Left colon (tissue), 2 donors: Measurements from ENCODE around the gene ABR. TPM values are rescaled to one million over a fixed set of nuclear protein-coding genes. Genes with fewer than 3 reads are reported as not detected.
"Not testable (repeated sequence)": the region's sequence is repeated elsewhere in the genome, so short reads cannot be mapped to it uniquely, and the experiment has no call there.

Source experiments
- ATAC-seq: fragments of 200-7000 bp; cut with Tn5 transposase; one replicate; pipeline ENCODE4 v1.9.1; 2020; ENCODE audit warnings: mild to moderate bottlenecking, moderate library complexity
- DNase-seq, 2 donors: peaks; one replicate each; pipeline ENCODE4 v3.0.0-alpha.2; 2020
- intact Hi-C, 2 donors: fragments of 100-400 bp; cut with DNase I in 1 of 2; cut with micrococcal nuclease in 1 of 2; formaldehyde crosslinking; loops; one replicate each; pipeline versions ENCODE4 v1.11.2 to v1.14.0; 2022; cut with DNase I, micrococcal nuclease
- total RNA-seq, 2 donors: library from RNA; stranded (reverse); fragmentation: NEBNext Ultra II Directional; extraction: Animal tissue kit (Norgen Biotek cat#: 25700); gene quantifications; one replicate each; pipeline ENCODE4 v1.2.1, GENCODE V29; 2021
- donor health status: DM: no; HTN: no; CAD: no.
- donor health status: DM: yes; HTN: yes; CAD: no.

Gene ABR
- total RNA-seq, 2 donors from 2014 or later = 310 to 373 TPM

DNA sequence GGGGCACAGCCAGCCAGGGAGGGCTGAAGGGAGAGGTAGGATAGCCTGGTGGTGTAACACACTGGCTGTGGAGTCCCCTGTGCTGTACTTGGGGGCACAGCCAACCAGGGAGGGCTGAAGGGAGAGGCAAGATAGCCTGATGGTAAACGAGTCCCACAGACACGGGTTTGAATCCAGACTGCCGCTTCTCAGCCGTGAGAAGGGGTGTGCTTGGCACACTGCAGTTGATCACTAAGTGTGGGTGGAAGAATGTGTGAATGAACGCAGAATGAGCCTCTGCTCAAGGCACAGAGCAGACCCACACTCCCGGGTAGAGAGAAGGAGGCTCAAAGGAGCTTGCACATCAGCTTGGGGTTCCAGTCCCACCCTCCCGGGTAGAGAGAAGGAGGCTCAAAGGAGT lies 111.4 kb downstream of the ABR start:
- intact Hi-C loops = no loop called here
- DNase-seq = no peak

DNA sequence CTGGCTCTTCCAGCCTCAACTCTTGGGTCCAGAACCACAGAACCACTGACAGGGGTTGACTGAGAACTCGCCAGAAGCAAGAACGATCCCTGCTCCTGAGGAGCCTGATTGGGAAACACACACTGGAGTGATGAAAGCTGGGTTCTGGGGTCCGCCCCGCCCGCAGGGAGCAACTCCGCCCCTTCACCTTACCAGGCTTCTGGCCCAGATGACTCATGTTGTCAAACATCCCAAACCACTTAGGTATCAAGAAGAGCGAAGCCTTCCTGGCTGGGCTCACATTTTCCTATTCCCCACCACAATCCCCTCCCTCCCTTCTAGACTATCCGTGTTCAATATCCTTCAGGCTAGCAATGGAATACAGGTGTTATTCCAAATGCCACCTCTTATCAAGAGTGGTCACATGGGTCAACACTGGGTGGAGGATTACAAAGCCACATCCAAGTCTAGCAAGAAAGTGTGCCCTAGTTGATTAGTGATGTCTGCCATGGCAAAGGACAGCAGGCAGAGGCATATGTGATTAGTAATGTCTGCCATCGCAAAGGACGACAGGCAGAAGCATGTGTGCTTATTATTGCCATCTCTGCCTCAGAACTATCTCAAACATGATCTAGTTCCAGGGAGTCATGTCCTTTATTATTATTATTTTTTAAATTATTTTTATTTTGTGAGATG lies 112.4 kb downstream of the ABR start:
- intact Hi-C loops = no loop called here
- DNase-seq = no peak
- peak; percentile 17 for ATAC-seq

More for the DNA sequence above, 111.4 kb downstream of the ABR start:
- no peak for ATAC-seq

DNA sequence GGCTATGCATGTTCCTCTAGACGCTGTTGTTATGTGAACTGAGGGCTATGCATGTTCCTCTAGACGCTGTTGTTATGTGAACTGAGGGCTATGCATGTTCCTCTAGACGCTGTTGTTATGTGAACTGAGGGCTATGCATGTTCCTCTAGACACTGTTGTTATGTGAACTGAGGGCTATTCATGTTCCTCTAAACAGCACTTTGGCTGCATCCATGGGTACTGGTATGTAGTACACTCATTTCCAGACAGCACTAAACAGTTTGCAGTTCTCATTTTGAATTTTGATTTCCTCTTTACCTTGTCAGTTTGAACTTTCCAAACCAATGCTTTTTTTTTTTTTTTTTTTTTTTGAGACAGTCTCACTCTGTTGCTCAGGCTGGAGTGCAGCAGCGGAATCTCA lies 114.4 kb downstream of the ABR start:
- intact Hi-C loops, ATAC-seq, DNase-seq: not testable (repeated sequence)

GRCh38 chr17:1060991-1061390 lies 118.8 kb downstream of the ABR start:
- intact Hi-C loops = no loop called here
- ATAC-seq (peak; percentile 71), DNase-seq (peak in 1 of 2 donors; percentile 66)

GRCh38 chr17:1059131-1059795 lies 120.5 kb downstream of the ABR start:
- DNase-seq = no peak
- intact Hi-C loops = no loop called here
- no peak for ATAC-seq

- peak in 1 of 2 donors; percentile 73 for DNase-seq
- peak; percentile 61 for ATAC-seq
- intact Hi-C loops = no loop called here
Measured at GRCh38 chr17:1058423-1059130, 121.2 kb downstream of the ABR start.

- intact Hi-C loops = no loop called here
- ATAC-seq (no peak), DNase-seq (no peak)
Measured at GRCh38 chr17:1056761-1057160, 123.0 kb downstream of the ABR start.

DNA sequence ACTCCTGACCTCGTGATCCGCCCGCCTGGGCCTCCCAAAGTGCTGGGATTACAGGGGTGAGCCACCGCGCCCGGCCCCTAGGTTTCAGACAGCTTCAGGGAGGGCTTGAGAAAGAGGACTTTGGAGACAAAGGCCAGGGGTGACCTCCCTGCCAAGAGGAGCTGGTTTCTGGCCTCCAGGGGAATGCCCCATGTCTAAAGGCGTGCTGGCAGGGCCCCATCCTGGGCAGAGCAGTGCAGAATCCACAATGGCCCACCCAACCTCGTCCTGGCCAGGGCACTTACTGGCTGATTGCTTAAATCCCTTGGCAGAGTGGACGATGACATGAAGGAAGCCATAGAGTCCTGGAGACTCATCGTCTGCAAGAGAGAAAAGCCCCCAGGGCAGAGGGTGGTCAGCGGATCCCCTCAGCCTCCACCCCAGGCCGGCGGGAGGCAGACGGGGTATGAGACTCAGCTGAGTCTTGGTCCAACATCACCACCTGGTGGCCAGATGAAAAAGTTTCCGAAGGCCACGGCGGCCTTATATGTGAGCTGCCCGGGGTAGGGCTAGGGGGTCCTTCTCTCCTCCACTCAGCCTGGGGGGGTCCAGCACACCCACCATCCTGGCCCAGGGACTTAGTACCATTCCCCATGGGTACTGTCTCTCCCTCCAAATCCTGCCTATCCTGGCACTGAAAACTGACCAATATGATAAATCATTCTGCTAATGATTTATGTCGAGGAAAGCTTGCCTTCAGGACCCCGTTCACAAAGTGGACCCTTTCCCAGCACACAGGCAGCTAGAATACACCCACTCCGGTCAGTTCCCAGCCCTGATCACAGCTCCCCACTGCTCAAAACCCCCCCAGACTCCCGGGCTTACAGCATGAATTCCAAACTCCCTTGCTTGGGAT lies 123.8 kb downstream of the ABR start:
- DNase-seq (peak in 1 of 2 donors; percentile 53), ATAC-seq (peak; percentile 40)
- intact Hi-C loops = no loop called here

- ATAC-seq = no peak
- intact Hi-C loops = no loop called here
- no peak for DNase-seq
Measured at GRCh38 chr17:1055231-1055630, 124.5 kb downstream of the ABR start.

DNA sequence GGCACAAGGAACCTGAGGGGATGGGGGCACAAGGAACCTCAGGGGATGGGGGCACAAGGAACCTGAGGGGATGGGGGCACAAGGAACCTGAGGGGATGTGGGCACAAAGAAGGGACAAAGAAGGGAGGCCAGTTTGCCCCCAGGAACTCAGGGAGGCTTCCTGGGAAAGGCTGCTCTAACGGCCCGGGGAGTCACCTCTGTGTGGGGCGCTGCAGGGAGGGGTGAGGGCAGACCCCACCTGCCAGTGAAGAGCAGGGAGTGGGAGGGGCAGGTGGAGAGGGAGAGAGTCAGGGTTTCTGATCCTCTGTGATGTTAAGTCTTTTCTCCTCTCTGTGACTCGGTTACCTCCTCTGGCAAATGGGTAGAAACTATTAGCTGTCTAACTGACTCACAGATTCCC lies 125.1 kb downstream of the ABR start:
- DNase-seq = no peak
- intact Hi-C loops = no loop called here
- no peak for ATAC-seq

DNA sequence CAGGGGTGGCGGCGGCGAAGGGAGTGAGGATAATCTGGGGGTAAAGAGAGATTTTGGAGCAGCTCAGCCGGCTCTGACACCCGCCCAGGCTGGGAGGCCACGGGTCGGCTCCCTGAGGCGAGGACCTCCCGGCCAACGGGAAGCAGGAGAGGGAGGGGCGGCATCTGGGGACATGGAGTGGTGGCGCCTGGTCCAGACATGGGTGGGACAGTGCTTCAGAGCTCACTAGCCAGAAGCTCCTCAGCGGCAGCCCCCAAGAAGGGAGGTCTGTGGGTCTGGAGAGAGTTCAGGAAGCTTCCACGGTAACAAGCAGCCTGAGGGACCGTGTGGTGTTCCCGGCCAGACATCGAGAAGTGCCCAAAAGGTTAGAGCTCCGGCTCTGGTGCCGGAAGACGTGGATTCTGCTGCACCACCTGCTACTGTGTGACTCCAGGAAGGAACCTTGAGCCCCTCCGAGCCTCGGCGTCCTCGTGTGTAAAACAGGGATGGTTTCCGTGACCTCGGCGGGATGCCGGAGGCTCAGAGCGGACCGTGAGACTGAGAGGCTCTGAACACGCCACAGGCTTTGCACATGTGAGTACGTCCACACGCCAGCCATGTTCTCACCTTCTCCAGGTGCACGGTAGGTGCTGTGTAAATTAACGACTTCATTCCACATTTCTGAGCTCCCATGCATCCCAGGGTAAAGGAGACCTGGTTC lies 126.0 kb downstream of the ABR start:
- intact Hi-C loops = no loop called here
- ATAC-seq (no peak), DNase-seq (no peak)

GRCh38 chr17:1050996-1051925 lies 128.5 kb downstream of the ABR start:
- intact Hi-C loops = no loop called here
- DNase-seq = no peak
- peak; percentile 7 for ATAC-seq

DNA sequence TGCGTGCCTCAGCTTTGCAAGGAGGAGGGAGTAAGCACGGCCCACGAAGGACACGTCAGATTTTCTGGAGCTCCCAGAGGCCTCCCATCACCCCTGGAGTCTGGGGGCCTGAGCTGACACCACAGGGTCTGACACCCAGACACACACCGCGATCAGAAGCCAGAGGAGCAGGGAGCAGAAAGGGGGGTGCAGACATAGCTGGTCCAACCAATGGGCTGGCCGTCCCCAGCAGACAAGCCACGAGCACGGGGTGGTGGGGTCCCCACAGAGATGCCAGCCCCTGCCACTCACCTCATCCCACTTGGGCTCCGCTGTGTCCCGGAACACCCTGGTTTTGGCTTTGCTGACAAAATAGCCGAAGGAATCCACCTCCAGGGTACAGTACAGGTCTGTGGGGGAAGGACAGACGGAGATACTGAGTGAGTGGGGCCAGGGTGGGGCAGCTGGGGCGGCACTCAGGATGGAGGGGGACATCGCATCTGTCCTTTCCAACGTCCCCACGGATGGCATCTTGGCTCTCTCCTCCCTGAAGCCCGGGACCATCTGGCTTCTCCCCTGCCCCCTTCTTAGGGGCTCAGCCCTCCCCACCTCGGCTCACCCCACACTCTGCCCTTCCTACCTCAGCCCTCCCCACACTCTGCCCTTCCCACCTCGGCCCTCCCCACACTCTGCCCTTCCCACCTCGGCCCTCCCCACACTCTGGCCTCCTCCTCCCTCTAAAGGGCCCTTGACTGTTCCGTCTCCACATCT lies 129.4 kb downstream of the ABR start:
- intact Hi-C loops = no loop called here
- DNase-seq = no peak

DNA sequence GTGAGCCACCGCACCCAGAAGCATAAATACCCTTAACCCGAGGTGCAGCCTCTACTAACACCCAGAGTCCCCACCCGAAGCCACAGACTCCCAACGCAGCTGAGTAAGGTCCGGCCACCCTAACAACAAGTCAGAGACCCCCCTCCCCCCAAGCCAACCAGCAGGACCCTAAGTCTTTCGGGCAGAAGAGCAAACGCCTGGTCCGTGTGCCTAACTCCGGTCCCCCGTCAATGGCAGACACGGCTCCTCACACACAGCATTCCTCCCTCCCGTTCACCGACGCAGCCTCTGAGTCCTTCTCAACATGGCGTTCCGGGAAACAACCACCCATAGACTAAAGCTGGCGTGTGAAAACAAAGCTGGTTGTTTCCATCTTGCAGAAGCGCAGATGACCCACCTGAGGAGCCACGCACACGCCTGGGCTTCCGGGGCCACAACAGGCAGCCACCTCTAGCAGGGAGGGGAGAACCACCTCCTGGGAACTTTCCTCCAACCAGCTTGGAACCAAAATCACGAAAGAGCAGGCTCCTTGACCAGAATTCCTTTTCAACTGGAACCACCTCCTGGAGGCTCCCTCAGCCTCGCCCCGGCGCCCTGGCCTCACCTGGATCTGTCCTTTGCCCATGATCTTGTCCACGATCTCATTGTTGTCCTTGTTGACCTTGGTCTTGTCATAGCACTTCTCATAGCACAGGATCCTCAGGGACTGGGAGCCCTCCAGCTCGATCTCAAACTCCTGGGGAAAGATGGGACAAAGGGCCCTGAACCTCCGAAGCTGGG lies 130.1 kb downstream of the ABR start:
- no peak for DNase-seq
- no peak for ATAC-seq
- intact Hi-C loops = no loop called here

More for the DNA sequence above, 129.4 kb downstream of the ABR start:
- peak; percentile 17 for ATAC-seq

DNA sequence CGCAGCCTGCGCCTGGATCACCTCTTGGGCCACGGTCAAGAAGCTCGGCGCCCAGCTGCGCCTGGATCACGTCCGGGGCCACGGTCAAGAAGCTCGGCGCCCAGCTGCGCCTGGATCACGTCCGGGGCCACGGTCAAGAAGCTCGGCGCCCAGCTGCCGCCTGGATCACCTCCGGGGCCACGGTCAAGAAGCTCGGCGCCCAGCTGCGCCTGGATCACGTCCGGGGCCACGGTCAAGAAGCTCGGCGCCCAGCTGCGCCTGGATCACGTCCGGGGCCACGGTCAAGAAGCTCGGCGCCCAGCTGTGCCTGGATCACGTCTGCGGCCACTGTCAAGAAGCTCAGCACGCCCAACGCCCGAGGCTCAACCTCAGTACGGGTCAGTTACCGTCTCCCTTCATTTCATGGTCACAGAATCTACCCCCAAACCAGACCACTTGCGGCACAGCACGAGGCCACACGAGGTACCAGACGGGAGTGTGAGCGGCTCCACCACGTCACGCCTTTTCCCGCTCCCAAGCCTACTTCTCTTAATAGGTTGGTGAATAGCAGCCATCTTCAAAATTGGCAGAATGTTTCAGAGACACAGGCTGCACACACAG lies 131.2 kb downstream of the ABR start:
- ATAC-seq, intact Hi-C loops, DNase-seq: not testable (repeated sequence)
